Activated CD8-positive, alpha-beta memory T cell treated with anti-CD3 and anti-CD28 coated beads, Interleukin-2, amount 50 U/mL, for 1 hour (primary cell): Measurements from ENCODE around the gene PTPRD.

Experiments
- DNase-seq: peaks from one replicate; pipeline ENCODE4 v3.0.0-alpha.2; 2020; ENCODE audit errors: extremely low read depth

Gene PTPRD

DNA sequence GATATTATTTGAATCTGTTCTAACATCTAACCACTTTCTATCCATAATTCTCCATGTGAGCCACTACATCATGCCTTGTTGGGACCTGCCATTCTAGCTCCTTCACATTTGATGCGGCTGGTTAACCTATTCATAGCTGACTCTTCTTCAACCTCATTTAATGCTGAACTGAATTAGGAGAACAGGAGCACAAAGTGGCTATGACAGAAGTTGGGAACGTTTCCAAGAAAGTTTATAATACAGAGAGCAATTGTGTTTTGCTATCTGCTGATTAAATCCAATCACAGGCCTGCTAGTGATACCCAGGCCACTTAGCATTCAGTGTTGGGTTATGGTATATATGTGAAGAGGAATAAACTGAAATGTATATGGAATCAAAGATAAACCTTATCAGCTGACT lies 440.3 kb downstream of the PTPRD start:
- no peak for DNase-seq

DNA sequence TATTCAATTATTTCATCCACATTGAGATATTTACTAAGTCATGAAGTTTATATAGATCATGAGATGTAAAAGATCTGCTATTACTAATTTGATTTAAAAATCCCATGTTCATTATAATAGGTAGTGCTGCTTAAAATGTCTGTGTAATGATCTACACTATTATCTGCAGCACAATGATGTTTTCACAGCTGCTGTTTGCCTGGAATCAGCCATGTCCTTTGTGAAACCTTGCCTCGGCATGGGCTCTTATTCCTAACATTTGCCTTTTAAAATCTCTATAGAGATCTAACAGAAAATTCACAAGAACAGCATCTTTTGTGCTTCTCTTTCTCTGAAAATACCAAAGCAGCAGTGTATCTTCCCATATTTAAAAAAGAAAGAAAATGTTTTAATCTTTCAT lies 444.6 kb downstream of the PTPRD start:
- no peak for DNase-seq

DNA sequence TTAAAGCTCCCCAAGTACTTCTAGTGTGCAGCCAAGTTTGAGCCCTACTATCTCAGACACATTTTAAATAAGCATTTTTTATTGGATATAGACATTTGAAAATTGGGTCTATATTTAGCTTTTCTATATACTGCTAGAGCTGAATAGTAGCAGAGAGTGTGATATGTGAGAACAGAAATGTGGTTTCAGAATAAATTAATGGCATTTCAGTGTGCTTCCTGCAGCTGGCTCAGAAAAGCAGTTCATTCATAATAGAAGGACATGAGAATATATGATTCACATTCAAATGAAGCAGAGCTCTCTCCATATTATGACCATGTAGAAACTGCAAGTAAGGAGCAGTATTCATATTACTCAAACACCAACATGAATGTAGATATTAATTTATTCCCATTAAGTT lies 464.0 kb downstream of the PTPRD start:
- DNase-seq: no peak

DNA sequence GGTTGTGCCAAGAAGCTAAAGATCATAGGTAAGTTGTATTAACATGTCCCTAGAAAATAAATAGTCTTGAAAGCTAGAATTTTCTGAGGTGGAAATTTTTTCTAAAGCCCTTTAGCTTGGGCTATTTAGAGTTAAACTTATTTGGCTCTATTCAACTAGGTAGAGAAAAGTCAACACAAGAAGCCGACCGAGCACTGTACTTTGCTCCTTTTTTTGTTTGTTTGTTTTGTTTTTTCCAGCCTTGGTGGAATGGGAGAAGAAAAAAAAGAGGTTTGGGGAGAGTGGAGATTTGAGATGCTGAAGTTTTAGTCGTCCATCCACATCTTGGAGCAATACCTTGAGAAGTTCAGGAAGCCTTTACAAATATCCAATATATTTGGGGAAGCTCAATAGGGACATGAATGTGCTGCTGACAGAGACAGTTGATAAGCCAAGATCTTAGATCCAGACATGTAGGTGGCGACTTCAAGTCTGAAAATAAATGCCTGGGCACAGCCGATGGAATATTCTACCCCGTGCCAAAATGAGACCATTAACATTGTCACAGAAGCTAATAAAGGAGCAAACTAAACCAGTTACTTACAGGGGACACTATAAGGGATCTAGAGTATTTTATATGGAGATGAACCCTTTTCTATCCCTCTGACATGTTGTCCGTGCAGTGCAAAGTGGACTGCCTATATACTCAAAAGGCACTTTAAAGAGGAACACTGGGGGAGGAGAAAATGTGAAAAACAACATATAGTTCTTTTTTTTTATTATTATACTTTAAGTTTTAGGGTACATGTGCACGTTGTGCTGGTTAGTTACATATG lies 466.1 kb downstream of the PTPRD start:
- DNase-seq: no peak

DNA sequence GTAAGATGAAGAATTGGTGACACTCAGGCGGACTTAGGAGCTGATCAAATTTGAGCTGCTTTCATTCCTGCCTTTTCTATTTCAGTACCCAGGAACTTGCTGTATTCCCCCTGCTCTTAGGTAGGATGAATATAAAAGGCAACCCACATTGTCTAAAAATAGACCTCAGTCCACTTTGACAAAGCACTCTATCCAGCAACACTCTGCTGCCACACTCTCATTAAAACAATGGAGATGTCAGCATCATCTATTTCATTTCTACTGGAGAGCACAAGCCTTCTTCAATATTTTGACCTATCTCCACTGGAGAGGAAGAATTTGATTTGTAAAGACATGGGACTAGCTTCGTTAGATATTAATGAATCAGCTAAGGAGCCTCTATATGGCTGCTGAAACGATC lies 468.4 kb downstream of the PTPRD start:
- DNase-seq: no peak

DNA sequence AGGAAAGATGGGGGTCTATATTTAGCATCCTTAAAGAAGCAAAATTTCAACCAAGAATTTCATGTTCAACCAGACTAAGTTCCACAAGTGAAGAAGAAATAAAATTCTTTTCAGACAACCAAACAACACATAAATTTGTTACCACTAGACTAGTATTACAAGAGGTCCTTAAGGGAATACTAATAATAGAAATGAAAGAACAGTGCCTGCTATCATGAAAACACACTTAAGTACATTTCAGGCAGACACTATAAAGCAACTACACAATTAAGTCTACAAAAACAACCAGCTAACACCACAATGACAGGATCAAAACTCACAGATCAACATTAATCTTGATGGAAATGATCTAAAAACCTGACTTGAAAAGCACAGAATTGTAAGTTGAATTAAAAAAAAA lies 477.2 kb downstream of the PTPRD start:
- DNase-seq: no peak

DNA sequence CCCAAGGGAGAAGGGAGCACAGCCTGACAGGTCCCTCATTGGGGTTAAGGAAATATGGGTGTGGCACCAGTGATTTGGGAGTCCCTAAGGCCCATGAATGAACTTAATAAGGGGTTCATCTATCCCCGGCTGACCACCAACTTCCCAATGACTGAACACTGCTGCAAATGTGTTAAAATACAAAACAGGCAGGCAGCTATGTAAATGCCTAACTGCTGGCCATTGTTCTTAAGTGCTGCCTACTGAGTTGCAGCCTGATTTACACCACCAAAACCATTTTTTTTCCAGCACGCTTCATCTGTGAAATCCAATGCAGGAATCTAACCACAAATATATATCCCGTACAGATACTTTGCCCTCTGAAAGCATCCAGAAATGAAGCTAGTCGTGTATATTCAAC lies 478.5 kb downstream of the PTPRD start:
- no peak for DNase-seq

DNA sequence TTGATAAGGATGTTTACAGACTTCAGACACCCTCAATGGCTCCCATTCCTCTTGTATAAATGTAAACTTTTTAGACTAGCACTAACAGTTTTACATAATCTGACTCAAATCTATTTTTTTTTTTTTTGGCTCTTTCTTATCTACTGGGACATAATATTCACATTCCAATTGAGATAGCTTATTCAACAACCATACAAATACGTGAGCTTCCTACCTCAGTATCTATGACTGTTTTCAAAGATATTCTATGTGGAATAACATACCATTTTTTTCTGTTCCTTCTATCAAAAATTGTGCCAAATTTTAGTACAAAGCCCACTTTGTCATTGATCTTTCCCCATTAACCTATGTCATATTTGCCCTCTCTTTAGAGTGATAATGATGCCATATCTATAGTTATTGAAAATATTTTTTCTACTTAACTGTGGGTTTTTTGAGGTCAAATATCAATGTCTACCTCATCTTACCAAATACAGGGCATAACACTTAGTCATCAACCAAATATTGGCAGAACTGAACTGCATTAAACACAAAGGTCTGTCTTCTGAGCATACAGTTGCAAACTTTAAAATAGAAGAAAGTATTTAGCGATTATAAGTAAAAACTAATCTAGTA lies 482.6 kb downstream of the PTPRD start:
- DNase-seq: no peak

DNA sequence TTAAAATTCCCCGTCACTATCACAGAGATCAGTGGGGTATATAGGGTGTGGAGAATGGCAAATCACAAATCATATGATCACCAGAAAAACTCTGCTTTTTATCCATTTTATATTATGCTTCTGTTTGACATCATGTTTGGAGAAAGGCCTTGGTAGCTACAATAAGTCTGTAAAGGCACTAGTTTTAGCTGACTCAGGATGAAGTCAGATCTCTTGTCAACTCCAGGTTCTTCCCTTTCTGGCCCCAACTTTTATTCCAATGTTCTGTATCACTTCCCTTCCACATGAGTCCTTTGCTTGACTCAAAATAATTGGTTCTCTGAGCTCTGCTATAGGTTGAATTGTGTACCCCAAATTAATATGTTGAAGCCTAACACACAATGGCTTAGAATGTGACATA lies 484.9 kb downstream of the PTPRD start:
- no peak for DNase-seq

DNA sequence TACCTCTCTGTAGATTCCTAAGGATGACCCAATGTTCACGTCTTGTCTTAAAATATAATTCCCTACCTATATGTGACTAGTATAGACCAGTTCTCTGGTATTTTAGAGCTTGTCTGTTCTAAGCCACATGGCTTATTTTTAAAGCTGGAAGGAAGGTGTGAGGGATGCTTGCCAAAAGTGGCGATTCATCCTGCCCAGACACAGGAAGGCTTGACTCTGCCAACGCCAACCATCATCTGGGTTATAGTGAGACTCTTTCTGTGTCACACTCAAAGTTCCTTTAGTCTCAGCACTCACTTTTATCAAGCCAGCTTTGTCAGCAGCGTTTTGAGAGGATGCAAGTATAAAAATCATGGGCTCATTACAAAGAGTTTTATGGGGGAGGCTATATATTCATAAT lies 500.0 kb downstream of the PTPRD start:
- no peak for DNase-seq

DNA sequence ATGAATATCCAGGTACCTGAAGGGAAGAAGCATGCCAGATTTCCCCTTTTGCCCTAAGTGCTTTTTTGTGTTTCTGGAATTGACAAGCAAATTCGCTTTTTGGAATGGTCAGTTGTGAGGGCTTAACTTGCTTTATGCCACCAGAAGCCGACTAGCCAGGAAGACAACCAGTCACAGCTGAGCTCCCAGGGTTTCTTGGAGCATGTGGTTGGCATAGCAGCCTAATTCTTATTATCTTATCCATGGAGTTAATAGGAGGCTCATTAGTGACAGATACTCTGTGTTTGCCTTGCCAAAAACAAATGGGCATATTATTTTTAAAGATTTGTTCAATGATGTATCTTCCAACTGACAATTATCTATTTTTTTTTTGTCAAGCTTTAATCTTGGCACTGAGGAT lies 500.7 kb downstream of the PTPRD start:
- no peak for DNase-seq

DNA sequence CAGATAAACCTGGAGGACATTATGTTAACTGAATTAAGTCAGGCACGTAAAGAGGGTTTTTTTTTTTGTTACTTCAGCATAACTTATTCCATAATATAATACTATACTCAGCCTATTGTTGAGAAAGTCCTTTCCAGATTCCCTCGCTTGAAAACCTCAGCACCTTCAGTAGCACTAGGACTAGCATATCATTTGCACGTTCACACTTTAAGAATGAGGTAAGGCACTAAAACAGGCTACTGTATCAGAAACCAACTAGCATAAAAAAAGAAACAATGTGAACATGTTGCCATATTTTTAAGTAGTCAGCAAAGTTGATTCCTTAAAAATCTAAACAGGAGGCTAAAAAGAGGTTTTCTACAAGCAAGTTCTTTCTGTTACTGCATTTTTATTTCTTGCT lies 504.0 kb downstream of the PTPRD start:
- DNase-seq: no peak

DNA sequence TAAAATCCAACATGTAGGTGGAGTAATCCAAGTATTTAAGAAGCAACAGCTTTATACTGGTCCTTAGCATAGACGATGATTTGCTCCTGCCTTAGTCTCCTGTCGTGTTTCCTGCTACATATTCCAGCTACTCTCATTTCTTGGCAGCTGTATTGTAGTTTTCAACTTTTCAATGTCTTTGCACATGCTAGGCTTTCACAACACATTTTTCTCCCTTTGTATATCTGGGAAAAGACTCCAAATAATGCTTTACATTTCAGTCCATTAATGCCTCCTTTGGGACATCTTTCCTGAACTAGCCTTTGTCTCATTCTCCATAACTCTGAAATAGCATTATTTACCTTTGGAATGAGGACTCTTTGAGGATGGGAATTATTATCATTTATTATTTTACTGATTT lies 508.0 kb downstream of the PTPRD start:
- no peak for DNase-seq

DNA sequence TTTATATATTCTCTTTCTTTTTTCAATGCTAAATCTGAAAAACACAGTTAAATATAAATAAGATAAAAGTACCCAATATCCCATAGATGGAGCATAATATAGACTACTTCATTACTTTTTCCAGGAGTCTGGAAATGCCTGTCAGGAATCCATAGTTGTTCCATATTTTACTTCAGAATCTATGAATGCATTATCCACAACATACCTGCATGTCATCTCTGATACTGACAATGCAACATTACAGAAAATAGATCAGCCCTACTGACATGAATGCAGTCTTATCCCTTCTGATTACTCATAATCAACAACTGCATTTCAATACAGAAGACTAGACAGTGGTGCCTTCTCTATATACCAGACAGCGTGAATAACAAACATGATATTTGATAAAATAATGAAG lies 517.6 kb downstream of the PTPRD start:
- no peak for DNase-seq

DNA sequence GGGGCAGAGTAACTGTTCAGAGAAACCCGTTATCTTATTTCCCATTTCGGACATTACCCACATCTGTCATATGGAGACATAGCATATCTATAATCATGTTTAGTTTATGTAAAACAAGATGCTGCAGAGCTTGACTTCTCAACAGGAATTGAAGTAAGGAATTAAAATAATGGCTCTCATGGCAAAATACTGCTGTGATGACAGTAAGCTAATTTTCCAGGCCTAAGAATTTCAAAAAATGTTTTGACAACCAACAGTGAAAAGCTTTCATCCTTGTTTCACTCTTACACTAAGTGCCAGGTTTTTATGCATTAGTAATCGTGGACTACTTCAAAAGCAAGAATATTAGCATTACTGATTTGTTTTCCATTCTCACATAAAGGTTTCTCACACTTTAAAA lies 518.2 kb downstream of the PTPRD start:
- DNase-seq: no peak

DNA sequence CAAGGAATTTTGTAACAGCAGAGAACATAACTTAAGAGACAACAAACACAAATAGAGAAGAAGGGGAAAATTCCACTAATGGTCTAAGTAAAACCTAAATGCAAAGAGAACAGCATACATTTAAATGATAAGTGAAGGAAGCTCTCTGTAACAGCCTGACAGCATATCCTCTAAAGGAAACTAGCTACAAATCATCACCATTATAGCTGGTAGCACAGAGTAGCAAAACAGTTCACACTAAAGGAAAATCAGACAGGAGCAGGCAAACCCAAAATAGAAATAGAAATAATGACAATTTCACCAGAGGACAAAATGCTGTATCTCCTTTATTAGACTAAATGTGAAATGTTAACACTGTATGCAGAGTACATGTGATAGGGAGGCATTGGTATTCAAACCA lies 532.8 kb downstream of the PTPRD start:
- DNase-seq: no peak

DNA sequence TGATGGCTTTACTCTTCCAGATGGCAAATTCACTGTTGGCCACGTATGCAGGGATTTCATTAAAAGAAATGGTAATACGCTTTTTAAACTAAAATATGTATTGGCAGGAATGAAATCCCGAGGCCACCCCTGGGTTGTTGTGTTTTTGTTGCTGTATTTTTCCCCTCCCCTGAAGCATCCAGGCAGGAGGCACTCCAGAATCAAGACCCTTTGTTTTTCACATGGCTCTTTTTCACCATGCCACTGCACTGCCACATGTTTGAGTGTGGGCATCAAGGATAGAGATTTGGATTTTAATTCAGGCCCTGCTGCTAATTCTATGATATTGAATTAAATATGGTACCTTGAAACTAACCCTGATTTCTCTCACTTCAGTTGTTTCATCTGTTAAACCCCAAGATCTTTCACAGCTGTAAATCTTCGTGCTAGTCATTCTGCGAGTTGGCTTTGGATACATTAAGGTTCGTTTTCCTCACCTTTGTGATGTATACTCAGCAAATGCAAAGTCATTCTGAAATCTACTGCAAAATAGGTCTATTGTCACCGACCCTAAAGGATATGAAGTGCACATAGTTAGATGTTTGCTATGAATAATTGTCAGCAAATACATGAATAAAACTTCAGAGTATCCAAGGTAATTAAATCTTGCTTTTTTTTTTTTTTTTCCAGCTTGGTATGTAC lies 533.4 kb downstream of the PTPRD start:
- DNase-seq: no peak

DNA sequence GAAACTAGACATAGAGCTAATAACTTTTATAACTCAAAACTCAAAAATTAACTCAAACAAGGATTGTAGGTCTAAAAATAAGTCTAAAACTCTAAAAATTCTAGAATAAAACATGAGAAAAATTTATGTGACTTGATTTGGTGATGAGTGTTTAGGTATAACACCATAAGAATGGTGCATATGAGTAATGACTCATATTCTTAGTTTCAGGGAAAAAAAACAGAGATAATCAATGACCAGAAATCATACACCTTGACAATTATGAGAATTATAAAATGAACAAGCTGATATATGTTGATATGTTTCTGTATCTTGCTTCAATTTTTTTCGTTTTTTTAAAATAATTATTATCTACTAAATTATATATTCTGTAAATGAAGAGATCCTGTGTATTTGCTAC lies 541.2 kb downstream of the PTPRD start:
- no peak for DNase-seq

DNA sequence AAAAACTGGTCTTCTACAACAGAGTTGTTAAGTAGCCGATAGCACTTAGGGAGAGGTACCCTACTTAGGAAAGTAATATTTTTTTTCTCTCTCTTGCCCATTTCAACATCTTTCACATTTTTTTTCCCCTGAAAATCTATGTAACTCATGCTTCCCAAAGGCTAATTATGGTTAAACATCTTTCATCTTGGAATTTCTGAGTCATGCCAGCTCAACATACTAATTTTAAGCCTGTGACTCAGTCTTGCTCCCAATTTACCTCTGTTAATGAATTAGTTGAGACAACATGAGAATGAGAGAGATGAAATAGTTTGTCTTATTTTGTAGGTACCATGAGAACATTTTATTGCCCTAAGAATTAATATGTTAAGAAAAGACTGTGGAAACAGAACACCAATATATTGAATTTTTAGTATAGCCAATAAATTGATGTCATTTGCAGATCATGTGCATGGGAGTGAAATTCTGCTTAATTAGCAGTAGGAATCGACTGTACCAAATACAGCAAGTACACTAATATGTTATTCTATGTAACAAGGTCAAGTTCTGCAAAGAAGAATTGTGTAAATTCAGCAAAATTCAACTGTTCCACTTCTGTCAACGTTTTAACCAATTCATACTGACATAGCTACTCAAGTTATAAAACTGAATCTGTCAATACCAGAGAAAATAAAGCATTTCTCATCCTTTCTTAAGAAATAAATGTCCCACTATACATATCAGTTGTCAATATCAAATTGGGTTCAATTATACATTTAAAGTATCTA lies 550.0 kb downstream of the PTPRD start:
- no peak for DNase-seq

DNA sequence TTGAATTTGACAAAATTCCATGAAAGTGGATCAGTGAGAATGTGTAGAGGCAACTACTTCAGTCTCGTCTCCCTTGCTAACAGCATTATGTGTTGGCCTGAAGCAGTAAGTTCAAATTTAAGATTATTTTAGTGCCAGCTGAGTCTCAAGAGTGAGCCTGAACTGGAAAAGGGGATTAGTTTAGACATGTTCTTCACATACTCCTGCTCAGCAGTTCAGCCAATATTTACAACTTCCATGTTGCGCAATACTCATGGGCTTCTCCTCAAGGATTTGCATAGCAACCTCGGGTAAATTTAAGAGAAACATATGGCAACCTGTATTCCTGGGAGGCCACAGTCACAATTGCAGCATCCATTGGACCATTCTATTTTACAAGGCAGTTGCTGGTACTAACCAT lies 553.8 kb downstream of the PTPRD start:
- no peak for DNase-seq

DNA sequence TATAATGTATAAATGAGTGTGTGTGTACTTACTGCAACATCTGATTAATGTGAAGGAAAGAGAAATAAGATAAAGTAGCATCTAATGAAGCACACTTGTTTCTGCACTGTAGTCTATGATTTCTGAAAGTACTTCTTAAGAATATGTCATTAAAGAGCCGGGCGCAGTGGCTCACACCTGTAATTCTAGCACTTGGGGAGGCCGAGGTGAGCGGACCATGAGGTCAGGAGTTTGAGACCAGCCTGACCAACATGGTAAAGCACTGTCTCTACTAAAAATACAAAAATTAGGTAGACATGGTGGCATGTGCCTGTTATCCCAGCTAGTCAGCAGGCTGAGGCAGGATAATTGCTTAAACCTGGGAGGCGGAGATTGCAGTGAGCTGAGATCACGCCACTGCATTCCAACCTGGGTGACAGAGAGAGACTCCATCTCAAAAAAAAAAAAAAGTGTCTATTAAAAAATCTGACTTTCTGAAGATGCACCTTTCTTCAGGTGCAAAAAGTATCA lies 556.9 kb downstream of the PTPRD start:
- no peak for DNase-seq

DNA sequence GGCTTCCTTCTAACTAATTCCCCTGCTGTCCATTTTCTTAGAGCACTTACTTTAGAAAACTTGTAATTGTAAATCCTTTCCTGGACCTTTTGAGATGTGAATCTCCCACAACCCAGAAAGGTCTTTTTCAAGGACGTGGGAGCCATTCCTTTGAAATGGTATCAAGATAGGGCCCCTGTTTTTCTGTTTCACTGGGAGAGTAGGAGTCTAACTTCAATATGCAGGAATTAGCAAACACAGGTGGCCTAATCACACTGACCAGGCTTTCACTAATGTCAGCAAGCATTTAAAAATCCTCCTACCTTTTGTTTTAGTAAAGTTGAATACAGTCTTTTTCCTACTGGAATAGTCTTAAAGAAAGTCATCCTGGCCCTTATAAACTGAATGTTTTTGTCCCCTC lies 558.3 kb downstream of the PTPRD start:
- DNase-seq: no peak
